IPS-18a (cell line): ENCODE data around the gene KIAA1755.

Source experiments
- H3K27ac ChIP-seq: one replicate; pipeline ENCODE4 v1.5.1; 2013; ENCODE audit warnings: low read length
- H3K27me3 ChIP-seq: one replicate; pipeline ENCODE4 v1.6.1; 2013; ENCODE audit warnings: mild to moderate bottlenecking, low read length; ENCODE audit not compliant: control insufficient read depth, insufficient read depth
- H3K36me3 ChIP-seq: one replicate; pipeline ENCODE4 v1.6.1; 2013; ENCODE audit warnings: low read depth, low read length; ENCODE audit not compliant: control insufficient read depth
- H3K4me1 ChIP-seq: one replicate; pipeline ENCODE4 v1.6.1; 2013; ENCODE audit warnings: low read depth, low read length; ENCODE audit not compliant: control insufficient read depth
- H3K4me3 ChIP-seq: one replicate; pipeline ENCODE4 v1.5.1; 2013; ENCODE audit warnings: low read length
- H3K9ac ChIP-seq: one replicate; pipeline ENCODE4 v1.6.1; 2013; ENCODE audit warnings: mild to moderate bottlenecking, low read length, moderate library complexity
- H3K9me3 ChIP-seq: one replicate; pipeline ENCODE4 v1.6.1; 2013; ENCODE audit warnings: low read depth, low read length; ENCODE audit not compliant: control insufficient read depth

Gene KIAA1755

DNA sequence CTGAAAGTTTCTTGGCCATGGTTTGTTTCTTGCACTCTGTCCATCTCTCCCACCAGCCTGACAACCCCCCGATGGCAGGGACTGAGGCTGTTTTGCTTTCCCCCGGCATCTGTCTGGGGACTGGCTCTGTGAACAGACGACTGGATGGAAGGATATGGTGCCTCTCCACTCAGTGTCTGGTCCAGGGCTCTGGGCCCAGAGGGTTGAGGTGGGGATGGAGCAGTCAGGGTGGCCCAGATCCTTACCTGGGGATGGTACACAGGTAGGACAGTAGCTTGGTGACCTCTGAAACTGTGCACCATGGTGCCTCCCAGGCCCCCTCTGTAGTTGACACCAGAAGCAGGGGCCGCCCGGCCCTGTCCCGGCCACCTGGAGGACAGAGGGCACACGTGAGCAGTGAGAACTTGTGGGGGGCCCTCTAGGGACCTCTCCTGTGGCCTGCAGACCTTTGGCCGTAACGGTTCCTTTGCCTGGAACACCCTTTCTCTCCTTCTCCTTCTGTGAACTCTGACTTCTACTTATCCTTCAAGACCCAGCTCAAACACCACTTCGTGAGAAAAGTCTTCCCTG, 29.5 kb downstream of the KIAA1755 start:
- Histone ChIP-seq H3K9ac (no peak overlapping the region), H3K27ac (no peak overlapping the region)

DNA sequence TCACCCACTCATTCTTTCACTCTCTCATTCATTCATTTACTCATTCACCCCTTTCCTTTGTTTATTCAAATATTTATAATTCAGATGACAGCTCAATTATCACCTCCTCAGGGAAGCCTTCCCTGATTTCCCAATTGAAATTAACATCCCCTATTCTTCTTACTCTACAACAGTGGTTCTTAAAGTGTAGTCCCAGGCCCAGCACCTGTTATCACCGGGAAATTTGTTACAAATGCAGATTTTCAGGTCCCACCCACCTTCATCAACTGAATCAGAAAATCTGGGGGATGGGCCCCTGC, 30.3 kb downstream of the KIAA1755 start:
- Histone ChIP-seq H3K4me1 (no peaks in the 10 kb centered on the region), H3K9me3 (no peaks in the 10 kb centered on the region), H3K27ac (no peak overlapping the region), H3K36me3 (no peaks in the 10 kb centered on the region), H3K9ac (no peak overlapping the region), H3K4me3 (no peak overlapping the region), H3K27me3 (no peaks in the 10 kb centered on the region)

More for the DNA sequence above, 29.5 kb downstream of the KIAA1755 start:
- H3K27me3 ChIP-seq: no peaks in the 10 kb centered on the region
- H3K4me1 ChIP-seq: no peaks in the 10 kb centered on the region
- H3K4me3 ChIP-seq: no peak overlapping the region
- no peaks in the 10 kb centered on the region for H3K9me3 ChIP-seq
- no peaks in the 10 kb centered on the region for H3K36me3 ChIP-seq

GRCh38 chr20:38229376-38230252, 30.9 kb downstream of the KIAA1755 start:
- Histone ChIP-seq H3K9me3 (no peaks in the 10 kb centered on the region), H3K4me3 (no peak overlapping the region), H3K4me1 (no peaks in the 10 kb centered on the region), H3K9ac (no peak overlapping the region), H3K36me3 (no peaks in the 10 kb centered on the region), H3K27ac (no peak overlapping the region), H3K27me3 (no peaks in the 10 kb centered on the region)

GRCh38 chr20:38228436-38228835, 32.1 kb downstream of the KIAA1755 start:
- Histone ChIP-seq H3K9ac (no peak overlapping the region), H3K36me3 (no peaks in the 10 kb centered on the region), H3K4me3 (no peak overlapping the region), H3K9me3 (no peaks in the 10 kb centered on the region), H3K4me1 (no peaks in the 10 kb centered on the region), H3K27me3 (no peaks in the 10 kb centered on the region), H3K27ac (no peak overlapping the region)

- H3K36me3 ChIP-seq: no peaks in the 10 kb centered on the region
- no peaks in the 10 kb centered on the region for H3K9me3 ChIP-seq
- no peak overlapping the region for H3K27ac ChIP-seq
- H3K4me3 ChIP-seq: no peak overlapping the region
- no peaks in the 10 kb centered on the region for H3K4me1 ChIP-seq
- H3K9ac ChIP-seq: no peak overlapping the region
- H3K27me3 ChIP-seq: no peaks in the 10 kb centered on the region
These were observed 32.8 kb downstream of the KIAA1755 start for GRCh38 chr20:38227420-38228360.

DNA sequence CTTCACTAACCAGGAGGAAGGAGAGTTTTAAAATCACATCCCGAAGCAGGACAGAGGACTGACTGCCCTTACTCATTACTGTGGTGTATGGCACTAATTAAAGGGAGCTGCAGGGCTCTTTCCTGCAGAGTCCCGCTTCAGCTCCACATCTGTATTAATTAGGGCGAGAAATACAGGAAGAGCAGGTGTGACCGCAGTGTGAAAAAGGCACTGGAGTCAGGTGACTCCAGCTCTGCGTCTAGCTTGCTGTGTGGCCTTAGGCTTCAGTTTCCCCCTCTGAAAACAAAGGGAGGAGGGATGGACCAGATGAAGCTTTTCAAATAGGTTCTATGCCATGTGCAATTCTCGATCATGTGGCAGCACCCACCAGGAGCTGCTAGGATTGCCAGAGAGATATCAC, 34.0 kb downstream of the KIAA1755 start:
- H3K4me1 ChIP-seq: no peaks in the 10 kb centered on the region
- no peaks in the 10 kb centered on the region for H3K27me3 ChIP-seq
- H3K4me3 ChIP-seq: no peak overlapping the region
- no peaks in the 10 kb centered on the region for H3K9me3 ChIP-seq
- no peak overlapping the region for H3K27ac ChIP-seq
- no peaks in the 10 kb centered on the region for H3K36me3 ChIP-seq
- no peak overlapping the region for H3K9ac ChIP-seq

- Histone ChIP-seq H3K27me3 (no peaks in the 10 kb centered on the region), H3K4me1 (no peaks in the 10 kb centered on the region), H3K9me3 (no peaks in the 10 kb centered on the region), H3K9ac (no peak overlapping the region), H3K36me3 (no peaks in the 10 kb centered on the region), H3K4me3 (no peak overlapping the region), H3K27ac (no peak overlapping the region)
These were observed 34.7 kb downstream of the KIAA1755 start for GRCh38 chr20:38225900-38226263.

DNA sequence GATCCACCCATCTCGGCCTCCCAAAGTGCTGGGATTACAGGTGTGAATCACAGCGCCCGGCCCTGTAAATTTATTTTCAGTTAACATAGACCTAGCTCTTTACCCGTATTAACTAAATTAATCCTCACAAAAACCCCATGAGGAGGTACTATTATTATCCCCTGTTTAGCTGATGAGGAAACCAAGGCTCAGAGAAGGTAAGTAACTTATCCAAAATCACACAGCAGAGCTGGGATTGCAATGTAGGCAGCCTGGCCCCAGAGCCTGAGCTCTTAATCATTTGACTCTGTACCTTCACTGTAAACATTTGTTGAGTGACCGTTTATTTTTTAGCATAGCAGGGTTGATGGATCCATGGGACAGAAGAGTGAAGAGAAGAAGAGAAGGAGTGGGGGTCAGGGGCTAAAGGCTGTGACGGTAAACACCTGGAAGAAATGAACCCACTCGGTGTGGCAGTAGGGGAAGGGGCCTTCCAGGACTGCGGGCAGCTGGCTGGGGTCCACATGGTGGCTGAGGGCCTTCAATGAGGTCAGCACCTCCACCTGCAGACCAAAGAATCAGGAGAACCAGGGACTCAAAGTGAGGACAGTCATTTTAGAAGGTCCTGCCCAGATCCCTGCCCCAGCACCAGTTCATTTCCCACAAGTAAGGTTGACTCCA, 35.2 kb downstream of the KIAA1755 start:
- H3K4me1 ChIP-seq: no peaks in the 10 kb centered on the region
- no peak overlapping the region for H3K9ac ChIP-seq
- H3K36me3 ChIP-seq: no peaks in the 10 kb centered on the region
- no peaks in the 10 kb centered on the region for H3K27me3 ChIP-seq
- H3K4me3 ChIP-seq: no peak overlapping the region
- H3K27ac ChIP-seq: no peak overlapping the region
- no peaks in the 10 kb centered on the region for H3K9me3 ChIP-seq

GRCh38 chr20:38224531-38224930, 36.0 kb downstream of the KIAA1755 start:
- Histone ChIP-seq H3K27me3 (no peaks in the 10 kb centered on the region), H3K27ac (no peak overlapping the region), H3K4me1 (no peaks in the 10 kb centered on the region), H3K9me3 (no peaks in the 10 kb centered on the region), H3K36me3 (no peaks in the 10 kb centered on the region), H3K9ac (no peak overlapping the region), H3K4me3 (no peak overlapping the region)

GRCh38 chr20:38223743-38224100, 36.8 kb downstream of the KIAA1755 start:
- no peaks in the 10 kb centered on the region for H3K36me3 ChIP-seq
- H3K9me3 ChIP-seq: no peaks in the 10 kb centered on the region
- no peaks in the 10 kb centered on the region for H3K4me1 ChIP-seq
- no peaks in the 10 kb centered on the region for H3K27me3 ChIP-seq
- H3K4me3 ChIP-seq: no peak overlapping the region
- H3K27ac ChIP-seq: no peak overlapping the region
- H3K9ac ChIP-seq: no peak overlapping the region
